WTC11 (cell line): ENCODE measurements around the gene SVIL.

Experiments
- AFF4 ChIP-seq: sonication (generic); formaldehyde crosslinking; IDR thresholded peaks from 2 replicates; pipeline ENCODE4 v1.8.1; 2023; ENCODE audit warnings: mild to moderate bottlenecking, missing genetic modification reagents, borderline replicate concordance
- FOXP4 ChIP-seq: sonication (generic); formaldehyde crosslinking; IDR thresholded peaks from 2 replicates; pipeline ENCODE4 v1.8.0; 2022; ENCODE audit warnings: mild to moderate bottlenecking, missing genetic modification reagents
- NFE2L1 ChIP-seq: sonication (generic); formaldehyde crosslinking; IDR thresholded peaks from 2 replicates; pipeline ENCODE4 v1.8.1; 2023; ENCODE audit warnings: missing genetic modification reagents
- SMAD4 ChIP-seq: sonication (generic); formaldehyde crosslinking; IDR thresholded peaks from 2 replicates; pipeline ENCODE4 v1.8.0; 2022; ENCODE audit warnings: mild to moderate bottlenecking, missing genetic modification reagents
- TF ChIP-seq, protein P1 (sequence below): fragments of 200-600 bp; IDR thresholded peaks from 2 replicates; pipeline ENCODE4 v1.8.0; 2022; ENCODE audit warnings: antibody characterized with exemption

DNA sequence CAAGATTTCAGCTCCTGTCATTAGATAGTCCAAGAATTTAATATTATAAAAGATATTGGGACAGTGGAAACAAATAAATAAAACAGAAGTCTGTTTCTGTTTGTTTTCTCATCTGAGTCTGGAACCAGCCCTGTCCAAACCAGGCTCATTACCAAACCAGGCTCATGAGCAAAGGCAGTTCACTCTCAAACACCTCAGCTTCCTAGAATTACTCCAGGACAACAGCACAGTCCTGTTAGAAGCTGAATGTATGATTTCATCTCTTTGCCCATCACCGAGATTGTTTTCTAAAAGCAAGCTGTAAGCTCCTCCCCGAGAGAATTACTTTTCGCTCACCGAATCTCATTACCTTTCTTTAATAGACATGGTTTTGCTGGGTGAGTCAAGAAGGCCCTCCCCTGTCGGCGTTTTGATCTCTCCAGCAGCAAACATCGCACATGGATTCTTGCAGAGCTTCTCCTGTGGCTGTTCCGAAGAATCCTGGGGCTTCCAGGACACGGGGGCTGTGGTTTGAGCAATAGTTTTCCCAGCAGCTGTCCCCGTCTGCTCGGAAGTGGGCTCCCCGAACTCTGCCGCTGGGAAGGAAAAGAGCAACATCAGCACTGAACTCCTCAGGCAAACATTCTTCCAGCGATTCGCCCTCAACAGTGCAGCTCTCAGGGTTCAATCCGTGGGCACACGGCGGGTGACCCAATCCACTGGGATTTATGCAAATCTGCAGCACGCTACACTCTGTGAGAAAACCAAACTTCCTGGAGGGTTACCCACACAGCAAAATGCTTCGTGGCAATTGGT lies 112.5 kb downstream of the SVIL start:
- TF ChIP-seq, protein P1, sequence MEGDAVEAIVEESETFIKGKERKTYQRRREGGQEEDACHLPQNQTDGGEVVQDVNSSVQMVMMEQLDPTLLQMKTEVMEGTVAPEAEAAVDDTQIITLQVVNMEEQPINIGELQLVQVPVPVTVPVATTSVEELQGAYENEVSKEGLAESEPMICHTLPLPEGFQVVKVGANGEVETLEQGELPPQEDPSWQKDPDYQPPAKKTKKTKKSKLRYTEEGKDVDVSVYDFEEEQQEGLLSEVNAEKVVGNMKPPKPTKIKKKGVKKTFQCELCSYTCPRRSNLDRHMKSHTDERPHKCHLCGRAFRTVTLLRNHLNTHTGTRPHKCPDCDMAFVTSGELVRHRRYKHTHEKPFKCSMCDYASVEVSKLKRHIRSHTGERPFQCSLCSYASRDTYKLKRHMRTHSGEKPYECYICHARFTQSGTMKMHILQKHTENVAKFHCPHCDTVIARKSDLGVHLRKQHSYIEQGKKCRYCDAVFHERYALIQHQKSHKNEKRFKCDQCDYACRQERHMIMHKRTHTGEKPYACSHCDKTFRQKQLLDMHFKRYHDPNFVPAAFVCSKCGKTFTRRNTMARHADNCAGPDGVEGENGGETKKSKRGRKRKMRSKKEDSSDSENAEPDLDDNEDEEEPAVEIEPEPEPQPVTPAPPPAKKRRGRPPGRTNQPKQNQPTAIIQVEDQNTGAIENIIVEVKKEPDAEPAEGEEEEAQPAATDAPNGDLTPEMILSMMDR = no peak
- TF ChIP-seq FOXP4 (CRISPR knock-in tag) (no peak), NFE2L1 (CRISPR knock-in tag) (no peak), AFF4 (CRISPR knock-in tag) (no peak), SMAD4 (CRISPR knock-in tag) (no peak)
